ENCODE data around the gene DLGAP1.

Gene DLGAP1

DNA sequence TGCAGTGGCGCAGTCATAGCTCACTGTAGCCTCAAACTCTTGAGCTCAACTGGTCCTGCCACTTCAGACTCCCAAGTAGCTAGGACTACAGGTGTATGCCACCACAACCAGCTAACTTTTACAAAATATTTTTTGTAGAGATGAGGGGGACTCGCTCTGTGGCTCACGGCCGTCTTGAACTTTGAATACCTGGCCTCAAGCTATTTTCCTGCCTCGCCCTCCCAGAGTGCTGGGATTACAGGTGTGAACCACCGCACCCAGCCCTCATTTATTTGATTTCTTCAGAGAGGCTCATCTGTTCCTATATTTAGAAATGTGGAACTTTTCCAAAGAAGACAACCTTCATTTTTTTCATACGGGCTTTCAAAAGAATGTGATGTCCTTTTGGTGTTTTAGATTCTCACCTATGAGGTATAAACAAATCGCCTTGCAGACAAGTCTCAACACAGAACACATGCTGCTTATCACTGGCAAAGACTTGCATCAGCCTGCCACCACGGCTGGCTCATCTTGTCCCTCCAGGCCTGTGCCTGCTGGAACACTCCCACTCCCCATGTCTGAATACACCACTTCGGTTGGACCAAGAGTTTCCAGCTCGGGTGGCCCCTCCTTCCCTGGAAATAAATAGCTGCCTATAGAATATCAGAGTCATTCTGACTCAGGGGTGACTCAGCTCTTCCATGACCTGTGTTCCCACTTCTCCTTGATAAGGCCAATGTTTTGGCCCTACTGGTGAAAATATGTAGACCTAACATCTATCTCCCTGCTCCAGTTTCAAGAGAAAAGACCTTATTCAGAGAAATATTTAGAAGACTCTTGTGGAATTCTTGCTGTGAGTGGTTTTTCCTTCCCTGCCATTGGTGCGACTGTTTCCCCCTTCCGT, 802.5 kb downstream of the DLGAP1 start:
- in situ Hi-C loops (cut with MboI; ENCODE audit: low sequenced_read_pairs) = loop anchor here (25.0 kb wide), 1 partner anchor 190 kb away; the partner anchor contains the start of gene TGIF1

- in situ Hi-C loops (cut with MboI; ENCODE audit: low sequenced_read_pairs) = loop anchor here (25.0 kb wide), 1 partner anchor 189 kb away; the partner anchor contains the start of gene TGIF1
Observed at GRCh38 chr18:3651266-3651665, 803.8 kb downstream of the DLGAP1 start.

DNA sequence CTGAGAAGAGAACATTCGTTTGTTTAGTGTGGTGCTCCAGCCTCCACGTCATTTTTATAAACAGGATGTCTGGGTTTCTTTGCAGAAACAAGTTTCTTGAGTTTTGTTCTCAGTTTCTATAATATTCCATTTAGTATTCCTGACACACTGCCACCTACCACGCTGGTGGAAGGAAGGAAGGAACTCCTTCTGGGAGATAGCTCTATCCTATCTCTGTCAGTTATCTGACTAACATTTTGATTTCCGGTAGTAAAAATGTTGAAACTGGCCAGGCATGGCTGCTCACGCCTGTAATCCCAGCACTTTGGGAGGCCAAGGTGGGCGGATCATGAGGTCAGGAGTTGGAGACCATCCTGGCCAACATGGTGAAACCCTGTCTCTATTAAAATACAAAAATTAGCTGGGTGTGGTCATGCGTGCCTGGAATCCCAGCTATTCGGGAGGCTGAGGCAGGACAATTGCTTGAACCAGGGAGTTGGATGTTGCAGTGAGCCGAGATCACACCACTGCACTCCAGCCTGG, 804.5 kb downstream of the DLGAP1 start:
- in situ Hi-C loops (cut with MboI; ENCODE audit: low sequenced_read_pairs) = loop anchor here (25.0 kb wide), 1 partner anchor 188 kb away; the partner anchor contains the start of gene TGIF1

GRCh38 chr18:3649633-3650426, 805.3 kb downstream of the DLGAP1 start:
- in situ Hi-C loops (cut with MboI; ENCODE audit: low sequenced_read_pairs) = loop anchor here (25.0 kb wide), 1 partner anchor 188 kb away; the partner anchor contains the start of gene TGIF1

DNA sequence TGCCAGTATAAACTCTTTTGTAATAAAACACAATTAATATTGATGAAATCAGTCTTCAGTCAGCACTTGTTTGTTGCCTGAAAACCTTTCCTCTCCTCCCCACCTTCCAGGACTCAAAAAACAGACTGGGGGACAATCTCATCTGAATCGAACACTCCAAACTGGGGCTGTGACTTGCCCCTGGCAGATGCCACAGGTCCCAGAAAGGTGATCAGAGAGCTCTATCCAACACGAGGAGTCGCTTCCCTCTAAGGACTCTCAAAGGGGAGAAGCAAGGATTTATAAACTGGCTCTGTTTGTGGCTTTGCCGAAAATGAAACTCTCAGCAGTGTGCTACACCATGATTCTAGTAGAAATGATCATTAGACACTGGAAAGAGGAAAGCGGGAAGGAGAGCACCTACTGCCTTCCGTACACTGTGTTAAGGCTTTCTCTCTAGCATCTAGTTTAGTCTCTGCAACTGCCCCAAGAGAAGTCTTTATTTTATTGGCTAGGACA, 805.9 kb downstream of the DLGAP1 start:
- in situ Hi-C loops (cut with MboI; ENCODE audit: low sequenced_read_pairs) = no loop called here

DNA sequence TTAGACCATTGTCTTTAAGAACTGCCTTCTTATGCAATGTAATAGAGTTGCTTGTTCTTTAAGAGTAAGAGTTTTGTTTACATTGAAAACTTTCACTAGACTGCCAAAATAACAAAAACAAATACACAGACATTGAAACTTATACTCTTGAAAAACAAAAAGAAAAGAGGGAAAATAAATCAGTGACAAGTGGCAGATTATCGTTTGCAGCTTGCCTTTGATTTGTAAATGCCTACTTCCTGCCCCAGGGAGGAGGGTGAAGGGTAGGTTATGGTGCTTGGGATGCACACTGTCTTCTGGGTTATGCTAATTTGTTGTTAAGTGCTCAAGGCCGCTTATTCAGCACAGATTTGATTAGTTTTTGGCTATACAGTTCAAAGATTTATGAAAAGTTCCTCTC, 806.5 kb downstream of the DLGAP1 start:
- in situ Hi-C loops (cut with MboI; ENCODE audit: low sequenced_read_pairs) = no loop called here

GRCh38 chr18:3648200-3648599, 806.9 kb downstream of the DLGAP1 start:
- in situ Hi-C loops (cut with MboI; ENCODE audit: low sequenced_read_pairs) = no loop called here

DNA sequence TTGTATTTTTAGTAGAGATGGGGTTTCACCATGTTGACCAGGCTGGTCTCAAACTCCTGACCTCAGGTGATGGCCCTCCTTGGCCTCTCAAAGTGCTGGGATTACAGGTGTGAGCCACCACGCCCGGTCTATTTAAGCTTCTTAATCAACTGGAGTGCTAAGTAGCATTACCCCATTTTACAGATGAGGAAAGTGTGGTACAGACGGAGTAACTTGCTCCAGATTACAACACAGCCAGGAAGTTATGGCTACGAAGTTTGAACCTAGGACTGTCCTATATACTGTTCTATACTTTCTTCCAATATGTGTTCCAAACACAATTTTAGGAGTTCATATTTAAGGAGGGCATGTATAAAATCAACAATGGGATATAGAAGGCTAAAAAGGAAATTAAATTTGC, 807.5 kb downstream of the DLGAP1 start:
- in situ Hi-C loops (cut with MboI; ENCODE audit: low sequenced_read_pairs) = no loop called here

DNA sequence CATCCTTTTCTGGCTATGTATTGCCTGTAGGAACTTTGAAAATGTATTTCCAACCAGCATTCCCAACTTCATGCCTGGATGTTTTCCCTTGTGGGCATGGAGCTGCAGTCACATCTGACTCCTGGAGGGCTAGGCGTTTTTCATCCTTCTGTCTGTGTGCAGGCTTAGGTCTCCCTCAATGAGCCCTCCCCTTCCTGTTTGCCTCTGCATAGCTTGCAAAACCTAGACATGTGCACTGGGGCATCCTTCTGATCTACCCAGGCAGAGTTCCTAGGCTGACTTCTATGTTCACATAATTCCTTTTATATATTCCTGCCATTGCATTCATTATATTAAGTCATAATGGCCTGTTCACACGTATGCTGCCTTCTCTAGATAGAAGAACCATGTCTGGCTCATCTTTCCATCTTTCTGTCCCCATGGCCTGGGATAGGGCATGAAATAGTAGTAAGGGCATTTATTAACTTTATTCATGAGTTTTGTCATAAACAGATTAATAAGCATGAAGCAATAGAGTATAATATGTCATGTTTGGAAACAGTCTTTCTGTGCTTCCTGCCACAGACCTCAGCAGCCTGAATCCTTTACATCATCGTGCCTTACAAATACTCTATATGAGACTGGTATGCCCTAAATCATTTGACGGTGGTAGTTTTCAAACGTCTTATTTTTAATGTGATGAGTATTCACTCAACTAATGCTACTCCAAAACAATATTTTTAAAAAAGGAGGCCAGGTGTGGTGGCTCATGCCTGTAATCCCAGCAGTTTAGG, 809.5 kb downstream of the DLGAP1 start:
- in situ Hi-C loops (cut with MboI; ENCODE audit: low sequenced_read_pairs) = no loop called here

DNA sequence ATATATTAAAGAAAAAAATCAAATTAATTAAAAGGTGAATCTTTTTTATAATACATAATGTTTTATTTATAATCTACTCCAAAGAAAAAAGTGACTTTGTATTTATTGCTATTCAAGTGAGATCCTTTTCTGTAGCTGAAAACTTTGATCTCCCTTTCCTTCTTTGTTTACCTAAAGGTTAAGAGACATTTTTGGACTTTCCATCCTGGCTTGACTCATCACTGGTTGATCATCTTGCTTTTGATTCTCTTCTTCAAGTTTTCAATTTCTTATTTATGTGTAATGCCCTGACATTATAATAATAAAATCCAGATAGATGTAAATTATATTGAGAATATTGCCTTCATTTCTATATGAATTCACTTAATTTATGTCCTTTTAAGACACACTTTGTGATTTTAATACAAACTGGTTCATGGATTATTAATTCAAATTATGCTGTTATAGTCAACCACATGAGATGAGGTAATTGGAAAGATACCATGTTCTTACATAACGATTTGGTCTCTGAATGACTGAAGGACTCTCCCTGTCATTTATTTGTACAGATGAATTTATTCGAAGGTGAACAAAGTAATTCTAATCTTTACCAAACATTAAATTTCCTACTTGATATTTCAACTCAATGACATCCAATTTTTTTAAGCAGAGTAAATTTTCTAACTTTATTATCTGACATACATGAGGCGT, 820.7 kb downstream of the DLGAP1 start:
- in situ Hi-C loops (cut with MboI; ENCODE audit: low sequenced_read_pairs) = no loop called here

- in situ Hi-C loops (cut with MboI; ENCODE audit: low sequenced_read_pairs) = no loop called here
Observed at GRCh38 chr18:3631887-3632286, 823.2 kb downstream of the DLGAP1 start.

DNA sequence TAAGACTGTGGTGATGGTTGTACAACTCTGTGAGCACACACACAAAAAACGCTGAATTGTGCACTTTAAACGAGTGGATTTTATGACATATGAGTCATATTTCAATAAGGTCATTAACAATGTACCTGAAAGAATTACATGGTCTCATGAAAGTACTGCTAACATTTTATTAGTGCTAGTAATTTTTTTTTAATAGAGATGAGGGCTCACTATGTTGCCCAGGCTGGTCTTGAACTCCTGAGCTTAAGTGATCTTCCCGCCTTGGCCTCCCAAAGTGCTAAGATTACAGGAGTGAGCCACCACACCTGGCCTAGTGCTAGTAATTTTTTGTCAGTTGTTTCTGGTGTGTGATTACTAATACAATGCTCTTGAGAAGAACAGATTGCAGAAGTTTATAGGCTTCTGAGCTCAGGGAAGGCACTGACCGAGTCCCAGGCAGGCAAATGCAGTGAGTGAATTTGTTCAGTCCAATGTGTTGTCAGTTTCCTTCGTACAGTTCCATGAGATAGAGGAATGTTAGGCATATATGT, 828.1 kb downstream of the DLGAP1 start:
- in situ Hi-C loops (cut with MboI; ENCODE audit: low sequenced_read_pairs) = no loop called here

- in situ Hi-C loops (cut with MboI; ENCODE audit: low sequenced_read_pairs) = no loop called here
Observed at GRCh38 chr18:3625742-3626091, 829.4 kb downstream of the DLGAP1 start.

DNA sequence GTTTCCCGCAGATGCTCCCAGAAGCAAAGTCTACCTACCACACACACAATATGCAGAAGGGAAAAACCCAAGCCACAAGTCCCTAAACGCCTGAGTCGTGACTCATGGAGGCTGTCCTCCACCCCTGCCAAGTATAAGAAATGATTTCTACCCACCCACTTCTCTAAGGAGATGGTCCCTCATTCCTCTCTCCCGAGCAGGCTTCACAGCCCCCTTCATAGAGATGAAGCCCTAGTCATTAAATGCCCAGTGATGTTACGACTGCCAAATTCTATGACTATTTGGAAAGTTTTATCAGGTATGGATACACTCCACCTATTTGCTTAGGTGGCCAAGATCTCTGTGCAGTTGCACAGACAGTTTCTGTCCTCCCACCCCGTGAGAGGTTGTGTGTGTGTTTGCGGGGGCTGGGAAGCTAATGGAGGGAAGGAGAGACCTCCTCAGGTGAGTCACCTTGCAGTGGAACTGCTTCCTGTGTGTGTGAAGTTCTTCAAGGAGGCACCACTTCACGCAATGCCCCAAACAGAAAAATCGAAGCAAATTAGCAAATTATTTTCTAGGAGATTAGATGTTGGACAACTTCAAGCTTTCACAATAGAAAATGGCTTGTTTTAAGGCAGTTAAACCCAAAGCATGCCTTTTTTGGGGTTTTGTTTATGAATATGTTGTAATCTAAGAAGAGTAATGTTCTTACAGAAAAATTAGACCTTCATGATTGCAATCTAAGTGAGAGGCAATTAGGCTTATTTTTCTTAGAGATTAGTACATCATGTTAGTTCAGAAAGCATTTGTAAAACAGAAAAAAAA, 830.0 kb downstream of the DLGAP1 start:
- in situ Hi-C loops (cut with MboI; ENCODE audit: low sequenced_read_pairs) = no loop called here

DNA sequence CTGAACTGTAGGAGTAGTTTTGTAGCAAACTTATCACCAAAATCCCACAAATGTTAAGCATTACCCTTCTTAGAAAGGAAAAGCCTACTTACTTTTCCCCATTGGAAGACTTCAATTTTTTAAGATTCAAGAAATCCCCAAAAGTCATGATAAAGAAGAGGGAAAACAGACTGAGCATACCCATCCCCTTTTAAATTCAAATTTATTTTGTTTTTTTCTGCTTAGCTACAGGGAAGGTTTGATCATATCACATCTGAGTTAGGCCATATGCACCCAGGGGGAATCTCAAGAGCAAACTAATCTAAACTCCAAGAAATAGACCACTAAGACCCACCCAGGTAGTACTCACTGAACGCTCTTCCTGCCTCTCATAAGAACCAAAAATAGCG, 830.6 kb downstream of the DLGAP1 start:
- in situ Hi-C loops (cut with MboI; ENCODE audit: low sequenced_read_pairs) = no loop called here

DNA sequence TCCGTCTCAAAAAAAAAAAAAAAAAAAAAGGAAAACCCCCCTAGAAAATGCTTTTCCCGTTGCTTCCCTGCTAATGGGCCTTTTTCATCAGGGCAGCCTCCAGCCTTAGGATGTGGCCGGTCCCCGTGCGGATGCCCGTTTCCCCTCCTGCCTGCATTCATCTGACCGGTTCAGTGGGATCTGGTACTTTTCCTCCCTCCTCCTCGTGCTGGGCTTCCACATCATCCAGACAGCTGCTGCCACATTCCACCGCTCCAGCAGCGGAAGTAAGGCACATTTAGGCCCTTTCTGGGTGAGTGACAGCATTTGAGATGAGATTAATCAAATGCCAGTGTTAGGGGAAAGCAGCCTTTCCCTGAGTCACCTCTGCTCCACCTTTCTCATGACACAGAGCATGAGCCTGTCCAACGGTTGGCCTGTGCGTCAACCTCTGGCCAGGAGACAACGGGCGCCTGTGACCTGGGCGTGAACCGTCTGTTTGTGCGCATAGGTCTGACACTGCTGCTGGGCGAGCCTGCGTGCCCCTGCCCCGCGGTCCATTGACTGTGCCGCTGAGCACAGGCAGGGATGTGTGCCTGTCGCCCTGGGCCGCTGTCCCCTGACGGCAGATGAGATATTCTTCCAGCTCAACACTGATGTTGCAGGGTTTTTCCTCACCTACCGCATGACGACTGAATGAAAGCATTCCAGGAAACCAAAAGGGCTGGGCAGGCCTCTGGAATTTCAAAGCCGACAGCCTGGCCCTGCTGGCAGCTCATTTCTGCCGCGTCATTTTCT, 831.1 kb downstream of the DLGAP1 start:
- in situ Hi-C loops (cut with MboI; ENCODE audit: low sequenced_read_pairs) = no loop called here

DNA sequence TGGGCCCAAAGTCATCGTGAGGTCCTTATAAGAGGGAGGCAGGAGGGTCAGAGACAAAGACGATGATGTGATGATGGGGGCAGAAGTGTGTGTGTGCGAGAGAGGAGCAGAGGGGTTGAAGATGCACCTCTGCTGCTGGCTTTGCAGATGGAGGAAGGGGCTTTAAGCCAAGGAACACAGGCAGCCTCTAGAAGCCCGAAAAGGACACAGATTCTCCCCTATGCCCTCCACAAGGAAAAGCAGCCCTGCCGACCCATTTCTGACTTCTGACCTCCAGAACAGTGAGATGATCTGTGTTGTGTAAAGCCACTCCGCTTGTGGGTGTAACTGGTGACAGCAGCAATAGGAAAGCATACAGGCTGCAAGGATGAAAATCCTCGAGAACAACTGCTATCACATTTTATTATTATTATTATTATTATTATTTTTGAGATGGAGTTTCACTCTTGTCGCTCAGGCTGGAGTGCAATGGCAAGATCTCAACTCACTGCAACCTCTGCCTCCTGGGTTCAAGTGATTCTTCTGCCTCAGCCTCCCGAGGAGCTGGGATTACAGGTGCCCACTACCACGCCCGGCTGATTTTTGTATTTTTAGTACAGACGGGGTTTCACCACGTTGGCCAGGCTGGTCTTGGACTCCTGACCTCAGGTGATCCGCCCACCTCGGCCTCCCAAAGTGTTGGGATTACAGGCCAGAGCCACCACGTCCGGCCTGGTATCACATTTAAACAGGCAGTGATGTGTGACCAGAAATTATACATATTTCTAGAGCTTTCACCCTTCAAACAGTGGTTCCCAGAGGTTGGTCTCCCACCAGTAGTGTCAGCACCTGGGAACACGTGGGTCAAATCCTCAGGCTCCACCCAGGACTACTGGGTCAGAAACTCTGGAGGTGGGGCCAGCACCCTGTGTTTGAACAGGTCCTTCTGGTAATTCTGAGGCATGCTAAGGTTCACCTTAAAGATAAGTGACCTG, 834.7 kb downstream of the DLGAP1 start:
- in situ Hi-C loops (cut with MboI; ENCODE audit: low sequenced_read_pairs) = no loop called here
